Keratinocyte (primary cell): Measurements from ENCODE around the gene SMTNL2. TPM values are rescaled to one million over a fixed set of nuclear protein-coding genes. Genes with fewer than 3 reads are reported as not detected.
"Not testable (repeated sequence)": the region's sequence is repeated elsewhere in the genome, so short reads cannot be mapped to it uniquely, and the experiment has no call there.

Source experiments
- DNase-seq: peaks from one replicate; pipeline ENCODE4 v3.0.0-alpha.2; 2011; ENCODE audit warnings: low read depth, missing footprints, low spot score
- FAIRE-seq: peaks from 2 replicates; lab custom pipeline; 2011; peaks lifted over from hg19 to GRCh38; lab: Jason Lieb, UNC
- H2AFZ ChIP-seq: 2 replicates; pipeline ENCODE4 v1.6.0; 2012; ENCODE audit warnings: low read length, control low read depth, inconsistent platforms; ENCODE audit not compliant: control insufficient read depth
- H3K27ac ChIP-seq: 2 replicates; pipeline ENCODE4 v1.5.1; 2011; ENCODE audit warnings: low read length; ENCODE audit not compliant: control insufficient read depth, insufficient read depth
- H3K27me3 ChIP-seq: 3 replicates; pipeline ENCODE4 v1.6.0; 2011; ENCODE audit warnings: low read length; ENCODE audit not compliant: control insufficient read depth, insufficient read depth; ENCODE audit errors: extremely low read depth
- H3K36me3 ChIP-seq, 2 experiments: 2 replicates in 1 of 2; 3 replicates in 1 of 2; pipeline ENCODE4 v1.5.1; 2011; ENCODE audit warnings: low read length in 2 of 2, mild to moderate bottlenecking in 1 of 2; ENCODE audit not compliant: control insufficient read depth in 2 of 2, insufficient read depth in 2 of 2; ENCODE audit errors: extremely low read depth in 1 of 2
- H3K4me1 ChIP-seq: 3 replicates; pipeline ENCODE4 v1.5.1; 2011; ENCODE audit warnings: low read length; ENCODE audit not compliant: control insufficient read depth, insufficient read depth; ENCODE audit errors: extremely low read depth
- H3K4me2 ChIP-seq: 3 replicates; pipeline ENCODE4 v1.6.0; 2011; ENCODE audit warnings: low read depth, low read length; ENCODE audit not compliant: control insufficient read depth, insufficient read depth; ENCODE audit errors: extremely low read depth
- H3K4me3 ChIP-seq, 3 experiments: fragments of 200-600 bp in 1 of 3; sonication (generic) in 1 of 3; 2 replicates in 2 of 3; 3 replicates in 1 of 3; pipeline ENCODE4 v1.5.1; 2011 to 2016; ENCODE audit warnings: low read length in 3 of 3, mild to moderate bottlenecking in 3 of 3, control low read depth in 2 of 3, inconsistent platforms in 1 of 3, low read depth in 1 of 3, mixed read lengths in 1 of 3, mixed run types in 1 of 3, moderate library complexity in 1 of 3; ENCODE audit not compliant: control insufficient read depth in 2 of 3, insufficient read depth in 2 of 3; ENCODE audit errors: extremely low read depth in 1 of 3
- H3K79me2 ChIP-seq: 2 replicates; pipeline ENCODE4 v1.6.0; 2012; ENCODE audit warnings: low read length; ENCODE audit not compliant: control insufficient read depth, insufficient read depth
- H3K9ac ChIP-seq: 3 replicates; pipeline ENCODE4 v1.6.0; 2011; ENCODE audit warnings: low read length; ENCODE audit not compliant: control insufficient read depth, insufficient read depth; ENCODE audit errors: extremely low read depth
- H3K9me1 ChIP-seq: 3 replicates; pipeline ENCODE4 v1.6.0; 2011; ENCODE audit warnings: low read length; ENCODE audit not compliant: control insufficient read depth, insufficient read depth; ENCODE audit errors: extremely low read depth
- H3K9me3 ChIP-seq: 2 replicates; pipeline ENCODE4 v1.5.1; 2012; ENCODE audit warnings: low read depth, low read length; ENCODE audit not compliant: control insufficient read depth
- H4K20me1 ChIP-seq: 3 replicates; pipeline ENCODE4 v1.6.0; 2011; ENCODE audit warnings: low read length; ENCODE audit not compliant: control insufficient read depth, insufficient read depth; ENCODE audit errors: extremely low read depth
- EZH2 ChIP-seq: IDR thresholded peaks from one replicate; pipeline ENCODE4 v1.6.1; 2012; ENCODE audit warnings: inconsistent platforms, mild to moderate bottlenecking, low read length, moderate library complexity
- dilution Hi-C: fragments of 300-500 bp; cut with MboI; formaldehyde crosslinking; loops from one replicate; pipeline ENCODE4 v1.7.0; 2020; ENCODE audit warnings: low sequenced_read_pairs; ENCODE audit not compliant: extremely low pct_ligation_motif_present
- polyA plus RNA-seq, 5 experiments: library from polyadenylated mRNA; depleted of rRNA in 3 of 5; stranded (reverse) in 3 of 5; stranded (forward) in 1 of 5; unstranded in 1 of 5; fragments of >200 nt; gene quantifications; 1 replicate in 1 of 5; 2 replicates in 3 of 5; 3 replicates in 1 of 5; pipeline versions ENCODE4 v1.2.1 to v1.2.3, GENCODE V29; 2011 to 2012; ENCODE audit warnings: missing spikeins in 2 of 5, low read depth in 1 of 5, low replicate concordance in 1 of 5
- TF ChIP-seq, protein P1 (sequence below), 3 experiments: IDR thresholded peaks in 1 of 3; conservative IDR thresholded peaks in 1 of 3; optimal IDR thresholded peaks in 1 of 3; 2 replicates in 2 of 3; 3 replicates in 1 of 3; pipeline versions ENCODE3 to v1.5.1; 2011; ENCODE audit warnings: low read length in 3 of 3, mild to moderate bottlenecking in 3 of 3, moderate library complexity in 2 of 3, control low read depth in 1 of 3, inconsistent platforms in 1 of 3; ENCODE audit not compliant: insufficient read depth in 2 of 3; ENCODE audit errors: extremely low read depth in 1 of 3

Gene SMTNL2
- polyA plus RNA-seq, 1 donor (not counting 4 experiments of a cell fraction or from before 2014, with no cell fraction given), result not detected

DNA sequence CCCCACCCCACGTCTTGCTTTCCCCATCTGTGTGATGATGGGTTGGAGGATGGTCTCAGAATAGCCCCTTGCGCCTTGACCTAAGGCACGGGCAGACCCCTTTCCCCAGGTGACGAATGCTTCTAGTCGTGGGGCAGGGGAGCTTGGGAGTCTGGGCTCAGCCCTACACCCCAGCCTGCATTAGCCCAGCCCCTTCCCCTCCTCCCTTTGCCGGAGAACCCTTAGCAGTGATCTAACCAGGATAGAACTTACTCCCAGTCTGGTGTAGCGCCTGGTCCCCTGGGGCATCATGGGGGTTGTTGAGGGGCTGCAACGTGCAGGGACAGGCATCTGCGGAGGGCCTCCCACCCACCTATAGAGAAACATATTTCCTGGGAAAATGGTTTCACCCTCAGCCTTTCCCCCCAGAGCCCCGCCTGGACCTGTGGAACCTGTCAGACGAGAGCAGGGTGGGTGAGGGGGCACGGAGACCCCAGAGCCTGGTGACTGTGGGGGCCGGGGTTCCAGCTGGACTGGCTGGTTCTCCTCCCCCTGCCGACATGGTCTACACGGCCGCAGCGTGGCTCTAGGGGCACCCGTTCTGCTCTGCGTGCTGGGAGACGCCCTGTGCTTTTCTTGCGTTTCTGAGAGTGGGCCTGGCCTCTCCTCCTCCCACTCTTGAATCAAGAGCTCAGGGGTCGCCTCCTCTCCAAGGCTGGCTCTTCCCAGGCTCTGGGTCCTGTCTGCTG lies 4.7 kb downstream of the SMTNL2 start:
- Histone ChIP-seq H3K4me2 (no peak overlapping the region), H3K27ac (no peak overlapping the region), H3K27me3 (peaks cover 68% of the 10 kb centered on the region), H3K4me1 (no peaks in the 10 kb centered on the region), H3K79me2 (no peaks in the 10 kb centered on the region), H2AFZ (no peak overlapping the region), H3K9me3 (no peaks in the 10 kb centered on the region), H3K36me3 (no peaks in the 10 kb centered on the region), H4K20me1 (no peaks in the 10 kb centered on the region), H3K9ac (no peak overlapping the region), H3K4me3 (no peak overlapping the region), H3K9me1 (no peaks in the 10 kb centered on the region)
- FAIRE-seq, result no peak
- no peak for DNase-seq
- dilution Hi-C loops, result no loop called here
- TF ChIP-seq EZH2, result no peak
- TF ChIP-seq, protein P1, sequence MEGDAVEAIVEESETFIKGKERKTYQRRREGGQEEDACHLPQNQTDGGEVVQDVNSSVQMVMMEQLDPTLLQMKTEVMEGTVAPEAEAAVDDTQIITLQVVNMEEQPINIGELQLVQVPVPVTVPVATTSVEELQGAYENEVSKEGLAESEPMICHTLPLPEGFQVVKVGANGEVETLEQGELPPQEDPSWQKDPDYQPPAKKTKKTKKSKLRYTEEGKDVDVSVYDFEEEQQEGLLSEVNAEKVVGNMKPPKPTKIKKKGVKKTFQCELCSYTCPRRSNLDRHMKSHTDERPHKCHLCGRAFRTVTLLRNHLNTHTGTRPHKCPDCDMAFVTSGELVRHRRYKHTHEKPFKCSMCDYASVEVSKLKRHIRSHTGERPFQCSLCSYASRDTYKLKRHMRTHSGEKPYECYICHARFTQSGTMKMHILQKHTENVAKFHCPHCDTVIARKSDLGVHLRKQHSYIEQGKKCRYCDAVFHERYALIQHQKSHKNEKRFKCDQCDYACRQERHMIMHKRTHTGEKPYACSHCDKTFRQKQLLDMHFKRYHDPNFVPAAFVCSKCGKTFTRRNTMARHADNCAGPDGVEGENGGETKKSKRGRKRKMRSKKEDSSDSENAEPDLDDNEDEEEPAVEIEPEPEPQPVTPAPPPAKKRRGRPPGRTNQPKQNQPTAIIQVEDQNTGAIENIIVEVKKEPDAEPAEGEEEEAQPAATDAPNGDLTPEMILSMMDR (optimal IDR thresholded peaks at IDR 0.05 in 1 of 3, IDR thresholded peaks at IDR 0.05 in 1 of 3, conservative IDR thresholded peaks at IDR 0.05 in 1 of 3; ENCODE audit: extremely low read depth in 1 of 3, insufficient read depth in 2 of 3, low read length in 3 of 3), result no peak

DNA sequence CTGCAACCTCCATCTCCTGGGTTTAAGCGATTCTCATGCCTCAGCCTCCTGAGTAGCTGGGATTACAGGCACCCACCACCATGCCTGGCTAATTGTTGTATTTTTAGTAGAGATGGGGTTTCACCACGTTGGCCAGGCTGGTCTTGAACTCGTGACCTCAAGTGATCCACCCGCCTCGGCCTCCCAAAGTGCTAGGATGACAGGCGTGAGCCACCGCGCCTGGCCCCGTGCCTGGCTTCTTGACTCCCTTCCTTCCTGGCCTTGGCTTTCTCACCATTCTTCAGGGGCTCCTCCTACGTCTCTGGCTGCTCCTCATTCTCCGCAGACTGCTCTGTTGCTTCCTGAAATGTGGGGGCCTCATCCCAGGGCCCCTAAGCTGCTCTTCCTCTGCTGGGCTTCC lies 5.7 kb downstream of the SMTNL2 start:
- H3K4me1 ChIP-seq, dilution Hi-C loops, H2AFZ ChIP-seq, H3K4me2 ChIP-seq, H3K36me3 ChIP-seq, FAIRE-seq, H3K27ac ChIP-seq, H3K4me3 ChIP-seq, DNase-seq, H4K20me1 ChIP-seq, H3K9ac ChIP-seq, H3K9me3 ChIP-seq, H3K9me1 ChIP-seq, H3K79me2 ChIP-seq: not testable (repeated sequence)
- peaks cover 58% of the 10 kb centered on the region for H3K27me3 ChIP-seq
